HG03469 (cell line): ENCODE results near the gene GTPBP3.
"Not testable (repeated sequence)": the region's sequence is repeated elsewhere in the genome, so short reads cannot be mapped to it uniquely, and the experiment has no call there.

ENCODE experiments used
- ATAC-seq: cut with Tn5 transposase; IDR thresholded peaks from one replicate; pipeline ENCODE4 v1.9.1; 2021; ENCODE audit warnings: mild to moderate bottlenecking, moderate library complexity, moderate number of reproducible peaks; ENCODE audit not compliant: unreplicated experiment

Gene GTPBP3, protein sequence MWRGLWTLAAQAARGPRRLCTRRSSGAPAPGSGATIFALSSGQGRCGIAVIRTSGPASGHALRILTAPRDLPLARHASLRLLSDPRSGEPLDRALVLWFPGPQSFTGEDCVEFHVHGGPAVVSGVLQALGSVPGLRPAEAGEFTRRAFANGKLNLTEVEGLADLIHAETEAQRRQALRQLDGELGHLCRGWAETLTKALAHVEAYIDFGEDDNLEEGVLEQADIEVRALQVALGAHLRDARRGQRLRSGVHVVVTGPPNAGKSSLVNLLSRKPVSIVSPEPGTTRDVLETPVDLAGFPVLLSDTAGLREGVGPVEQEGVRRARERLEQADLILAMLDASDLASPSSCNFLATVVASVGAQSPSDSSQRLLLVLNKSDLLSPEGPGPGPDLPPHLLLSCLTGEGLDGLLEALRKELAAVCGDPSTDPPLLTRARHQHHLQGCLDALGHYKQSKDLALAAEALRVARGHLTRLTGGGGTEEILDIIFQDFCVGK

DNA sequence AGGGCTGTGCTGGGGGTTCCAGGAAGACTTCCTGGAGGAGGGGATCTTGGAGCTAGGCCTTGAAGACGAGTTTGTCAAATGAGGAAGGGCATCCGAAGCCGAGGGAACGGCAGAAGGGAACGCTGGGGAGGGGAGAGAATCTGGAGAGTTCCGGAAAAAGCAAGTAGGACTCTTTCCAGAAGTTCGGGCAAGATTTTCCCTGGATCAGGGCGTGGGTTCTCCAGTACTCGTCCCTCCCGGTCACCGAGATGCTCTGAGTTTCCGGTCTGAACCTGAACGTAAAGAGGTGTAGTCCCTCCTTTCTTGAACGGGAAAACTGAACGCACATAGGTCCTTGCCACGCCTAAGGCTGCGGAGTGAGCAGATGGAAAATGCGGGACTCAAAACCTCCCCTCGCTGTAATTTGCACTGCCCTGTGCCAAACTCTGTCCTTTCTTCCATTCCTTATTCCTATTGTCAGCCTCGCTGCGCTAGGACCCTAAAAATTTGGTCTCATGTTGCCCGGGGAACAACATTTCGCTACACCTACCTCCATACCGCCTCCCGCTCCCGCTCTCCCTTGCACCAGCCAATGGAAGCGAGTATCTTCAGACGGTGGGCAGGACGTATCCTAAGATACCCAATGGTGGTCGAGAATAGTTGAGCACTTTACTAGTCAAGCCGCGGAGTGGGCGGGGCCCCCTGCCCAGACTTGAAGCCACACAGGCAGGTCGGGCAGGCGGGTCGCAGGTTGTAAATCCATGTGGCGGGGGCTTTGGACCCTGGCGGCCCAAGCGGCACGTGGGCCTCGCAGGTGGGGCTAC is at the start of gene GTPBP3:
Gene GTPBP3 (plus strand): TSS at position 682 of the 803 bp plus-strand sequence. CDS start 59 bp downstream, at position 741.
- ATAC-seq: peak; percentile 66

GRCh38 chr19:17289489-17289888 is 47.9 kb upstream of the GTPBP3 start:
- no peak for ATAC-seq

GRCh38 chr19:17292301-17293074 is 44.9 kb upstream of the GTPBP3 start:
- ATAC-seq: no peak

- ATAC-seq: no peak
These were observed 43.7 kb upstream of the GTPBP3 start for GRCh38 chr19:17293605-17294004.

GRCh38 chr19:17294051-17294891 is 43.1 kb upstream of the GTPBP3 start:
- ATAC-seq: no peak

GRCh38 chr19:17295551-17295950 is 41.8 kb upstream of the GTPBP3 start:
- not testable (repeated sequence) for ATAC-seq

DNA sequence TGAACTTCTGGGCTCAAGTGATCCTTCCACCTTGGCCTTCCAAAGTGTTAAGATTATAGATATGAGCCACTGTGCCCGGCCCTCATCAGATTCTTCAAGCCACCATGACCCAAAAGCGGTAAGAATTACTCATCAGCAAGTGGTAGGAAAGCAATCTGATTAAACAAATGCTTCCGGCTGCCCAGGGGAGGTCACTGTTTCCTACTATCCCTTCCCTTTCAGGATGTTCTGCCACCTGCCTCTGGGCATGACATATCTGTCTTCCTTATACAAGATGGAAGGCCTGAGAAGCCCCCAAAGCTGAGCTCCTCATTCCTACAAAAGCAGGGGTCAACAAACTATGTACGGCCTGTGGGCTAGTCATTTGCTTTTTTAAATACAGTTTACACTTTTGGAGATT is 41.1 kb upstream of the GTPBP3 start:
- no peak for ATAC-seq

GRCh38 chr19:17296976-17297375 is 40.4 kb upstream of the GTPBP3 start:
- no peak for ATAC-seq

- no peak for ATAC-seq
These were observed 36.2 kb upstream of the GTPBP3 start for GRCh38 chr19:17300992-17301619.

DNA sequence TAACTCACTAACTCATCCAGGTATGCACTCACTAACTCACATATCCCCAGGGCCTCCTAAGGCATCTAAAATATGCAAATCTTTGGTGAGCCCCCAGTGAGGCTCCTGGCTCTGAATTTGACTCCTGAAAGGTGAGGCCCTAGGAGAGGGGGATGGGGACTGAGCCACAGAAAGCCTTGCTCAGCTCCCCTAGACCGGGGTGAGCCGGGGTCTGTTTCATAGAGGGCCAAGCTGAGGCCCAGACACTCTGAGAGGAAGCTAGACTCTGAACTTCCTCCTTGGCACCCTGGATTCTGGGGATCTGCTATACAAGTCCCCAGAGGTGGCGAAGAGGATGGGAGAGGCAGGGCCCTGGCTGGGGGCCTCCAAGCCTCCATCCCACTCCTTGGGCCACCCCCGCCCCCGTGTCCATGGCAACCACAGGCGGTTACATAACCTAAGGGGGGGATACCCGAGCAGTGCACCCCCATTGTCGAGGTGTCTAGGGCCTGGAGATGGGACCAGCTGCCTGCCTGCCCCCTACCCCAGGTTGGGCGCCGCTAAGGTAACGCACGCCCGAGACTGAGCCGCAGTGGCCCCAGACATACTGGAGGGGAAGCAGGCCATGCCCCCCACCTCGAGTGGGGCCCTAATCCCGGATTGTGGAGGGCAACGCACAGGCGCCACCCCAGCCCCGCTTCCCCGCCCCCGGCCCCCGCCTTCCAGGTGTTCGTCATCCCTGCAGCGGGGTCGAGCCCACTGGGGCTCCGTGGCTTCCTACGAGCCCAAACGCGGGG is 34.8 kb upstream of the GTPBP3 start:
- no peak for ATAC-seq

DNA sequence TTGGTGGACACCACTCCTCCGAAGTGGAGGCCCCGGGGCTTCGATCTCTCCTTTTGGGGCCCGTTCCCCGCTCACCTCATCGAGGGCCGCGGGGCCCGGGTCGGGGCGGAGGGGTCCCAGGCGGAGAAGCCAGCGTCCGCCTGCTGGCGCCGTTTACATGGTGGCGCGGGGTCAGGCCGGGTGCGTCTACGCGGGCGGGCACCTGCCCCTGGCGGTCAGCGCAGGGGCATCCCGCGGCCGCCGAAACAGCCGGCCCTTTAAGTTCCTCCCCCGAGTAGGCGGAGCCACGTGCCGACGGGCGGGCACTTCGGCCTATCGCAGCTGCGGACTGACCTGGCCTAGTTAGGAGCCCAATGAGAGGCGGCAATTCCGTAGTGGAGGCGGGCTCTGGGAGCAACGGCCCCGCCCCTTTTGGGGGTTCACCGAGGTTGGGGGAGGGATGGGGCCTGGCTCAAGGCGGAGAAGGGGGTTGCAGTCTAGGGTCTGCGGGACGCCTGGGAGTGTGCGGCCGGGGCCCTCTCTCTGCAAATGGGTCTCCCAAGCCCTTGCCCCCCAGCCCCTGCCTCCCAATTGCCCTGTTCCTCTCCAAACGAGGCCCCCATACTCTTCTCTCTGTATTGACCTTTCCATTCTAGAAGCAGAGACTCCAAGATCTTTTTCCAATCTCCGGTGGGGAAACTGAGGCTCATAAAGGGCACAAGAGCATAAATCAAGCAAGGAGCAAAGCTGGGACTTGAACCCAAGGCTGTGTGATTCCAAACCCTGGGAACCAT is 34.0 kb upstream of the GTPBP3 start, which contains the start of gene ABHD8:
Gene ABHD8 (minus strand): TSS at position 259 of the 773 bp plus-strand sequence. CDS start 1,809 bp downstream, outside the sequence.
- ATAC-seq: peak; percentile 33

DNA sequence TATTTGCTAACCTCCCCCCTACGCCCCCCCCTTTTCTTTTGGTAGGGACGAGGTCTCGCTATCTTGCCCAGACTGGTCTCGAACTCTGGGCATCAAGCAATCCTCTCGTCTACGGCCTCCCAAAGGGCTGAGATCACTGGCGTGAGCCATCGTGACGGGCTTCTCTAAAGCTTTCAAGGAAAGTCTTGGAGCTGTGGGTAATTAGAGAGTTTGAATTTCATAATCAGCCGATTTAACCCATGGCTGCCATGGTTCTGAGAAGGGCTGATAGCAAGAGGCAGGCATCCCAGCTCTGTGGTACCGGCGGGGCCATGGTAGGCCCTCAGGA is 33.4 kb upstream of the GTPBP3 start:
- no peak for ATAC-seq

GRCh38 chr19:17304386-17305215 is 32.8 kb upstream of the GTPBP3 start:
- ATAC-seq: no peak

GRCh38 chr19:17305216-17305516 is 32.2 kb upstream of the GTPBP3 start:
- ATAC-seq: no peak

- ATAC-seq: peak; percentile 69
These were observed 31.7 kb upstream of the GTPBP3 start, which contains the start of gene MRPL34 for GRCh38 chr19:17305517-17306284. MRPL34 (plus strand) TSS chr19:17305872; CDS start chr19:17305893, 21 bp downstream.

DNA sequence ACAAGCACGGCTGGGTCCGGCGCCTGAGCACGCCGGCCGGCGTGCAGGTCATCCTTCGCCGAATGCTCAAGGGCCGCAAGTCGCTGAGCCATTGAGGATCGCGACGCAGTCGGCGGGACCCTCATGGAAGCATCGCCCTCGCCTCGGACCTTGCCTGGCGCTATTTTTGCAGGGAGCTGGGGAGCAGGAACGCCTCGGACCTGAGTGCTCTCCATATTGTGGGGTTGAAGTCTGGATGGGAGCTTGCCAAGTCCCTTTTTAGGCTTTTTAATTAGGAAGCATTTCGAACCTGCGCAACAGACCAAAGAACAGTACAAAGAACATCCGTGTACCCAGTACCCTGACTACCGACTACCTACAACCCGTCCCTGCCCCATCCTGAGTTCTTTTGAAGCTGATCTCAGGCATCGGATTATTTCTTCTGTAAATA is 31.1 kb upstream of the GTPBP3 start:
- no peak for ATAC-seq
